ENCODE measurements around the gene FANCB.

The FANCB gene

GRCh38 chrX:14899607-14900006 lies 26.7 kb upstream of the FANCB start:
- DNase-seq (ENCODE audit: low read depth in 1 of 2, low spot score in 1 of 2): no peak
- TF ChIP-seq GABPA (IDR thresholded peaks at IDR 0.05; ENCODE audit: low read depth) (no peak), REST (IDR thresholded peaks at IDR 0.05; ENCODE audit: insufficient replicate concordance, low read depth) (no peak), SPI1 (IDR thresholded peaks at IDR 0.05; ENCODE audit: borderline replicate concordance, low read depth) (no peak), POLR2AphosphoS5 (IDR thresholded peaks at IDR 0.05; ENCODE audit: low read depth) (no peak)
- TF ChIP-seq, protein P1, sequence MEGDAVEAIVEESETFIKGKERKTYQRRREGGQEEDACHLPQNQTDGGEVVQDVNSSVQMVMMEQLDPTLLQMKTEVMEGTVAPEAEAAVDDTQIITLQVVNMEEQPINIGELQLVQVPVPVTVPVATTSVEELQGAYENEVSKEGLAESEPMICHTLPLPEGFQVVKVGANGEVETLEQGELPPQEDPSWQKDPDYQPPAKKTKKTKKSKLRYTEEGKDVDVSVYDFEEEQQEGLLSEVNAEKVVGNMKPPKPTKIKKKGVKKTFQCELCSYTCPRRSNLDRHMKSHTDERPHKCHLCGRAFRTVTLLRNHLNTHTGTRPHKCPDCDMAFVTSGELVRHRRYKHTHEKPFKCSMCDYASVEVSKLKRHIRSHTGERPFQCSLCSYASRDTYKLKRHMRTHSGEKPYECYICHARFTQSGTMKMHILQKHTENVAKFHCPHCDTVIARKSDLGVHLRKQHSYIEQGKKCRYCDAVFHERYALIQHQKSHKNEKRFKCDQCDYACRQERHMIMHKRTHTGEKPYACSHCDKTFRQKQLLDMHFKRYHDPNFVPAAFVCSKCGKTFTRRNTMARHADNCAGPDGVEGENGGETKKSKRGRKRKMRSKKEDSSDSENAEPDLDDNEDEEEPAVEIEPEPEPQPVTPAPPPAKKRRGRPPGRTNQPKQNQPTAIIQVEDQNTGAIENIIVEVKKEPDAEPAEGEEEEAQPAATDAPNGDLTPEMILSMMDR (IDR thresholded peaks at IDR 0.05; ENCODE audit: insufficient read depth, low read length): no peak
- H3K27me3 ChIP-seq (ENCODE audit: insufficient read depth, poor library complexity, severe bottlenecking): no peaks in the 10 kb centered on the region
- H3K4me3 ChIP-seq (replicated peaks; ENCODE audit: insufficient read depth, low read length): no peak overlapping the region
- H3K27ac ChIP-seq (replicated peaks): no peak overlapping the region

DNA sequence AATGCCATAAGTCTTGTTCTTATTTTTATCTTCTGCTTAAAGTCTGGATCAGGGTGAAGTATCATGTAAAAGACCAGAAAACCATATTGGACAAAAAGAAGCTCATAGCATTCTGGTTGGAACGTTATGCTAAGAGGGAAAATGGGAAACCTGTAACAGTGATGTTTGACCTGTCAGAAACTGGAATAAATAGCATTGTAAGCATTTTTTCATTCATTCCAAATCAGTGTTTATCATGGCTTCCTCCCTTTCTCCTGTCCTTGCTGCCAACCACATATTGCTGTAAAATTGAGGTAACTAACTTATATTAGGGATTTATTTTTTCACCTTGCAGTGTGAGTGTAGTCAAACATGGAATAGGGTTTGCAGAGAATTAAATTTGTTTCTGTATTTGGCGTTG lies 24.2 kb upstream of the FANCB start:
- DNase-seq (ENCODE audit: low read depth in 1 of 2, low spot score in 1 of 2): no peak
- H3K27ac ChIP-seq (replicated peaks): no peak overlapping the region
- no peak overlapping the region for H3K4me3 ChIP-seq (replicated peaks; ENCODE audit: insufficient read depth, low read length)
- H3K27me3 ChIP-seq (ENCODE audit: insufficient read depth, poor library complexity, severe bottlenecking): no peaks in the 10 kb centered on the region
- no peak for TF ChIP-seq SPI1 (IDR thresholded peaks at IDR 0.05; ENCODE audit: borderline replicate concordance, low read depth)
- no peak for TF ChIP-seq GABPA (IDR thresholded peaks at IDR 0.05; ENCODE audit: low read depth)
- no peak for TF ChIP-seq REST (IDR thresholded peaks at IDR 0.05; ENCODE audit: insufficient replicate concordance, low read depth)
- TF ChIP-seq, protein P1 (IDR thresholded peaks at IDR 0.05; ENCODE audit: insufficient read depth, low read length): no peak
- no peak for TF ChIP-seq POLR2AphosphoS5 (IDR thresholded peaks at IDR 0.05; ENCODE audit: low read depth)

- Histone ChIP-seq H3K4me3 (replicated peaks; ENCODE audit: insufficient read depth, low read length) (no peak overlapping the region), H3K27ac (replicated peaks) (no peak overlapping the region), H3K27me3 (ENCODE audit: insufficient read depth, poor library complexity, severe bottlenecking) (no peaks in the 10 kb centered on the region)
- TF ChIP-seq, protein P1 (IDR thresholded peaks at IDR 0.05; ENCODE audit: insufficient read depth, low read length): no peak
- TF ChIP-seq REST (IDR thresholded peaks at IDR 0.05; ENCODE audit: insufficient replicate concordance, low read depth) (no peak), GABPA (IDR thresholded peaks at IDR 0.05; ENCODE audit: low read depth) (no peak), POLR2AphosphoS5 (IDR thresholded peaks at IDR 0.05; ENCODE audit: low read depth) (no peak), SPI1 (IDR thresholded peaks at IDR 0.05; ENCODE audit: borderline replicate concordance, low read depth) (no peak)
- DNase-seq (ENCODE audit: low read depth in 1 of 2, low spot score in 1 of 2): no peak
Observed at GRCh38 chrX:14896273-14896672, 23.4 kb upstream of the FANCB start.
